GM18858 (cell line): ENCODE results near the gene CHD1L.
A peak's percentile ranks its signal among the peaks of the same experiment; 100 is the strongest.
"Not testable (repeated sequence)": the region's sequence is repeated elsewhere in the genome, so short reads cannot be mapped to it uniquely, and the experiment has no call there.

Experiments
- ATAC-seq: cut with Tn5 transposase; IDR thresholded peaks from one replicate; pipeline ENCODE4 v1.9.1; 2021; ENCODE audit not compliant: unreplicated experiment

The CHD1L gene

GRCh38 chr1:147242449-147243227 is at the start of gene CHD1L:
Gene CHD1L (plus strand): TSS chr1:147242684. CDS start chr1:147242704, 20 bp downstream.
- ATAC-seq, result peak; percentile 70

- ATAC-seq, result not testable (repeated sequence)
Measured at GRCh38 chr1:147197324-147197723, 45.2 kb upstream of the CHD1L start.

GRCh38 chr1:147201276-147201675 is 41.2 kb upstream of the CHD1L start:
- no peak for ATAC-seq

- no peak for ATAC-seq
Measured at GRCh38 chr1:147201786-147202185, 40.7 kb upstream of the CHD1L start.

GRCh38 chr1:147202576-147202975 is 39.9 kb upstream of the CHD1L start:
- no peak for ATAC-seq

GRCh38 chr1:147204080-147204479 is 38.4 kb upstream of the CHD1L start:
- ATAC-seq, result no peak

GRCh38 chr1:147207192-147207591 is 35.3 kb upstream of the CHD1L start:
- no peak for ATAC-seq

GRCh38 chr1:147208619-147209018 is 33.9 kb upstream of the CHD1L start:
- ATAC-seq, result no peak

- ATAC-seq, result no peak
Measured at GRCh38 chr1:147209825-147210821, 32.4 kb upstream of the CHD1L start.

GRCh38 chr1:147210987-147211386 is 31.5 kb upstream of the CHD1L start:
- no peak for ATAC-seq

GRCh38 chr1:147211577-147211976 is 30.9 kb upstream of the CHD1L start:
- ATAC-seq, result no peak

GRCh38 chr1:147213271-147213670 is 29.2 kb upstream of the CHD1L start:
- no peak for ATAC-seq

- no peak for ATAC-seq
Measured at GRCh38 chr1:147214325-147214724, 28.2 kb upstream of the CHD1L start.

GRCh38 chr1:147214842-147215539 is 27.5 kb upstream of the CHD1L start:
- ATAC-seq, result no peak

GRCh38 chr1:147215540-147215916 is 27.0 kb upstream of the CHD1L start:
- ATAC-seq, result no peak

GRCh38 chr1:147216124-147216523 is 26.4 kb upstream of the CHD1L start:
- no peak for ATAC-seq

GRCh38 chr1:147217141-147217540 is 25.3 kb upstream of the CHD1L start:
- ATAC-seq, result no peak

- no peak for ATAC-seq
Measured at GRCh38 chr1:147218606-147219005, 23.9 kb upstream of the CHD1L start.

- ATAC-seq, result no peak
Measured at GRCh38 chr1:147223740-147224615, 18.5 kb upstream of the CHD1L start.

- no peak for ATAC-seq
Measured at GRCh38 chr1:147225193-147225730, 17.2 kb upstream of the CHD1L start, which contains the start of gene FMO5. Gene FMO5 (minus strand): TSS chr1:147225339. CDS start chr1:147225029, 310 bp downstream.
